Mucosa of gallbladder (tissue), 1 donor: ENCODE data around the gene RTCB. TPM values are rescaled to one million over a fixed set of nuclear protein-coding genes. Genes with fewer than 3 reads are reported as not detected.

Experiments
- DNase-seq: peaks from one replicate; pipeline ENCODE4 v3.0.0-alpha.2; 2020; ENCODE audit warnings: low spot score
- total RNA-seq: library from RNA; stranded (reverse); gene quantifications from one replicate; pipeline ENCODE4 v1.2.1, GENCODE V29; 2021
- donor health status: DM: no; HTN: no; CAD: no.

The RTCB gene
- 62.8 TPM for total RNA-seq

GRCh38 chr22:32411829-32412592 is at the start of gene RTCB:
RTCB (minus strand) TSS chr22:32412247; CDS start chr22:32412156, 91 bp downstream.
- peak; percentile 95 for DNase-seq

DNA sequence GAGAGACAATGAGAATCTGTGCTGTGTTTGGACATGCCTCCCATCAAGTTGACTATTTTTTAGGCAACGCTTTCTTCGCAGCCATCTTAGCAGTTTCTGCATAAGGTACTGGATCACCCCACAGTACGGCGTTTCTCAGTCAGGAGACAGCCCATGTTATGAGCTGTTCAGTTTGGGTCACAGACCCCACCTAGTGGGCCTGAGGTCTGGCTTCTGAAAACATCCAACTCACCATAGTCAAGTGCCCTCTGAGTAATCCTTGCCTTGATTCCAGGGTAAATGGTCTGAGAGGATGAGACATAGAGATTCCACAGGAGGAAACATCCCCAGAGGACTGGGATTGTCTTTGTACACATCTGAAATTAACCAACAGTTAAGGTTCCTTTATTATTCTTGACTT is 45.0 kb upstream of the RTCB start:
- DNase-seq, result no peak

- DNase-seq, result no peak
Observed at GRCh38 chr22:32448980-32449379, 36.9 kb upstream of the RTCB start.

- no peak for DNase-seq
Observed at GRCh38 chr22:32446321-32446720, 34.3 kb upstream of the RTCB start.

DNA sequence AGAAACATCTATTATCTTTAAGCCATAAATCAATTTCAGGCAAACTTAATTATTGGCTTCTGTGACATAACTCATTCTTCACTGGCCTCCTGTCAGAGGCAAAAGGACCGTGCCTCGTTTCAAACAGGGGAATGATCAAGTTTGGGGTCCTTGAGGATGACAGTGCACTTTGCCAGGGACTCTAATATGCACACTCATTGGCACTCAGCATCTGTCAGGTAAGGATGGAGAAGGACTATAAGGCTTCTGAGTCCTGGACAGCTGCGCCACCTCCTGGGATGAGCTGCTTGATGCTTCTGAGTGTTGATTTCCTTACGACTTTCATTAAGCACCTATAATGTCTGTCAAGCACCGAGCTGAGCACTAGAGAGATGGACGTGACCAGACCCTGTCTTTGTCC is 32.0 kb upstream of the RTCB start:
- no peak for DNase-seq

- DNase-seq, result no peak
Observed at GRCh38 chr22:32430352-32430751, 18.3 kb upstream of the RTCB start.

DNA sequence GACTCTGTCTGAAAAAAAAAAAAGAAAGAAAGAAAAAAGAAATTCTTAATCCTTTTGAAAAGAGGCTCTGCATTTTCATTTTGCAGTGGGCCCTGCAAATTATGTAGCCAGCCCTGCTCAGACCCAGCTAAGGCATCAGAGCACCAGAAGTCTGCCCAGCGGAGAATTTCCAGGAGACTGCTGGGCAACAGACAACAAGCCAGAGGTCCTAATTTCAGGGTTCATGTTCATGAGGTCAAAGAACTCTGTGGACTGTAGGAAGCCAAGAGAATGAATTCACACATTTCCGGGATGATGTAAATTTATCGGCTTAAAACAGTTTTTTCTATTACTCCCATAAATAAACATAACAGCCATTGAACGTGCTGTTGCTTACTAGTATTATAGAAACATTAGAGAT is 14.8 kb upstream of the RTCB start:
- no peak for DNase-seq

DNA sequence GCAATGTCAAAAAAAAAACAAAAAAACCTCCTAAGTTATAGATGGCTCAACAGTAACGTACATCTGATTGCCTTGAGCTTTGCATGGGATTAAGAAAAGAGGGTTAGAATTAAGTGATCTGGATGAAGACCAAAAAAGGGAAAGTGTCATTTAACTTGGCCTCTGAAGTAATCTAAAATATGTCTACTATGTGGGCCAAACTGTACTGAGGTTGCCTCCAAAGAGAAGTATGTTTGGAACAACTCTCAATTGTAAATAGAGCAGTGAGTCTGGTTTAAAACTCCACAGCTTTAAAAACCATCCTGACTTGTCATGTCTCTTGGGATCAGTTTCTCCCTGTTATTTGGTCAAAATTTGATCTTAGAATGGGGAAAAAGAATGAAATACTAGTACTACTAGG is 11.6 kb upstream of the RTCB start:
- DNase-seq, result no peak

DNA sequence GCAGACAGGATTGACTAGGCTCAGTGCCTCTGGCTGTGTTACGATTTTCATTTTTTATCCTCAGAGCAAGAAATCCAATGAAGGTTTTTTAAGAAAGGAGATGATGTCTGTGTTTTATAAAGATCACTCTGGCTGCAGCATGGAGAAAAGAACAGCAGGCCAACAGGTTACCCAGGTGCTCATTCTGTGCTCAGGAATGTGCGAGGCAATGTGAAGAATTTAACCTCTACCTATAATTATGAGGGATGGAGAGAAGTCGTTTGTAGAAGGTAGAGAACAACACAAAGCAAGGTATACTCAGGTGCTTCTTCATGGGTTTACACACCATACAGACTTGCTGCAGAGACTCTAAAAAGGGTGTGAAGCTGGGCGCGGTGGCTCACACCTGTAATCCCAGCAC is 10.0 kb upstream of the RTCB start:
- DNase-seq, result no peak

DNA sequence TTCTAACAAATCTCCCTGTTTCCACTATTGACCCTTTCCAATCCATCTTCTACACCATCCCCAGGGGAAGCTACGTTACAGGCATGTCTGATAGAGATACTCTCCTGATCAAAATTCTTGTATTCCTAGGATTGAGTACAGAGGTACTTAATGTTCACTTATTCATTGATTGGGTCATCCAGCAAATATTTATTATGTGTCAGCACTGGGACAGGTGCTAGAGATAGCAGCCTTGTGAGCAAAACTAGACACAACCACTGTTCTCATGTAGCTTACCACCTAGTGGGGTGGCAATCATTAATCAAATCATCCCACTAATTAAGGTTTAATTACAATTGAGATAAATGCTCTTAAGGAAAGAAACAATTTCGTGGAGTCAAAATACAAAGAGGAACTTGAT is 9.4 kb upstream of the RTCB start:
- no peak for DNase-seq

- no peak for DNase-seq
Observed at GRCh38 chr22:32417906-32418305, 5.9 kb upstream of the RTCB start.

GRCh38 chr22:32416556-32417085 is 4.6 kb upstream of the RTCB start:
- no peak for DNase-seq

GRCh38 chr22:32414191-32414590 is 2.1 kb upstream of the RTCB start:
- no peak for DNase-seq

- no peak for DNase-seq
Observed at GRCh38 chr22:32413719-32414118, 1.7 kb upstream of the RTCB start.

GRCh38 chr22:32411402-32411801 is 645 bp downstream of the RTCB start:
- no peak for DNase-seq

DNA sequence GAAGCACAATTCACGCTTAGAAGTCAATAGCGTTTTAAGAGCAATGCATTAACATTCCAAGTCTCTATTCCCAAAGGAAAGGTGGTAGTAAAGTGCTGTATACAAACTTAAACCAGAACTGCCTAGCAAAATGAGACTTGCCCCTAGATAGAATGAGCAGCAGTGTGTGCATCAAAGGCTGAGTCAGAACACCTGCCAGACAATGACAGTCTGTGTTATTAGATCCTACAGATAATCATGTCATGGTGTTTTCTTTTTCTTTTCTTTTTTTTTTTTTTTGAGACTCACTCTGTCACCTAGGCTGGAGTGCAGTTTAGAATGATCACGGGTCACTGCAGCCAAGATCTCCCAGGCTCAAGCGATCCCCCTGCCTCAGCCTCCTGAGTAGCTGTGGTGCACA is 1.6 kb downstream of the RTCB start:
- no peak for DNase-seq

DNA sequence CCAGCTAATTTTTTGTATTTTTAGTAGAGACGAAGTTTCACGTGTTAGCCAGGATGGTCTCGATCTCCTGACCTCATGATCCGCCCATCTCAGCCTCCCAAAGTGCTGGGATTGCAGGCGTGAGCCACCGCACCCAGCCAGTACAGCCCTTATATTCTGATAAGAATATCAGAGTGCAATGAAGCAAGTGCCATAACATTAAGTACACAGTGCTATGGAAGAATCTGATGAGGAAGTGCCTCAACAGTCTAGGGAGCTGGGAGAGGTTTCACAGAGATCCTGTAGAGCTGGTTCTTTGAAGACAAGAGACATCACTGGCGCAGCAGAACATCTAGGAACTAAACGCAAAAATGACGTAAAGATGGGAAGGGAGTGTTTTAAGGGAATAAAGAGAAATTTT is 2.1 kb downstream of the RTCB start:
- DNase-seq, result no peak

GRCh38 chr22:32407936-32408335 is 4.1 kb downstream of the RTCB start:
- DNase-seq, result no peak

- DNase-seq, result no peak
Observed at GRCh38 chr22:32407312-32407711, 4.7 kb downstream of the RTCB start.

GRCh38 chr22:32404021-32404420 is 8.0 kb downstream of the RTCB start:
- DNase-seq, result no peak

- no peak for DNase-seq
Observed at GRCh38 chr22:32401486-32401885, 10.6 kb downstream of the RTCB start.

DNA sequence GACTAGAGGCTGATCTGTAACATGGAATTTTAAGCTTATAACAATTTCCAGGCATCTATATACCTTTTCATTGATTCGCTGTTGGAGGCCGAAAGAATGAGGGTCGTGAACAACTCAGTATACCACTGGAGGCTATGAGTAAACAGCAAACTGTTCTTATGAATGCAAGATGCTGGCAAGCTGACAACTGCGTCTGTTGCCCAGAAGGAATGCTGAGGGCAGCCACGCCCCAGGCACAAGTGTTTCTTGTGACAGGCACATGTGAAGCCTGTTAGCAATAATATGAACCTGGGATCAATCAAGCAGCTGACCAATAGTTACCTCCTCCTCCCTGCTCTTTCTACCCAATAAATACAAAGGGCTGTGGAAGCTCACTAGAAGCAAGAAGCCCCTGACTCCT is 15.3 kb downstream of the RTCB start:
- DNase-seq, result peak; percentile 23

GRCh38 chr22:32396255-32396654 is 15.8 kb downstream of the RTCB start:
- no peak for DNase-seq

GRCh38 chr22:32395107-32395506 is 16.9 kb downstream of the RTCB start:
- no peak for DNase-seq
